H7 (cell line): ENCODE measurements around the gene SLC2A13. TPM values are rescaled to one million over a fixed set of nuclear protein-coding genes. Genes with fewer than 3 reads are reported as not detected.
"Not testable (repeated sequence)": the region's sequence is repeated elsewhere in the genome, so short reads cannot be mapped to it uniquely, and the experiment has no call there.

Experiments
- DNase-seq: peaks from one replicate; pipeline ENCODE4 v3.0.0; 2012
- H3K27me3 ChIP-seq: 2 replicates; pipeline ENCODE4 v1.6.0; 2011; ENCODE audit warnings: mild to moderate bottlenecking, low read length; ENCODE audit not compliant: control insufficient read depth, insufficient read depth
- H3K36me3 ChIP-seq: replicated peaks from 2 replicates; pipeline ENCODE4 v1.5.1; 2011; ENCODE audit warnings: low read length; ENCODE audit not compliant: control insufficient read depth, insufficient read depth
- H3K4me3 ChIP-seq: 2 replicates; pipeline ENCODE4 v1.5.1; 2011; ENCODE audit warnings: low read depth, mild to moderate bottlenecking, control low read depth, low read length, moderate library complexity; ENCODE audit not compliant: insufficient read depth
- total RNA-seq: library from RNA; depleted of rRNA; stranded (reverse); fragments of >200 nt; shearing (Covaris generic); gene quantifications from 2 replicates; pipeline ENCODE4 v1.2.3, GENCODE V29; 2014

SLC2A13 gene
- total RNA-seq, 1 experiment from 2014 or later: 13.8 TPM

DNA sequence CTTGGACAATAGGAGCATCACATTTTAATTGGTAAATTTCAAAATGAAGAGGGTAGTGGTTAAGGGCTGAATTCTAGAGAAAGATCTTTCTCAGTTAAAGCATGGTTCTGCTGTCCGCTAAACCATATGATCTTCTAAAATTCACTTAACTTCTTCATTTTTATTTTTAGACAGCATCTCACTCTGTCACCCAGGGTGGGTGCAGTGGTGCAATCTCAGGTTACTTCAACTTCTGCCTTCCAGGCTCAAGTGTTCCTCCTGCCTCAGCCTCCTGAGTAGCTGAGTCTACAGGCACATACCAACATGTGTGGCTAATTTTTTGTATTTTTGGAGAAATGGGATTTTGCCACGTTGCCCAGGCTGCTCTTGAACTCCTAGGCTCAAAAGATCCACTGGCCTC is 259.6 kb downstream of the SLC2A13 start:
- Histone ChIP-seq H3K4me3 (no peak overlapping the region), H3K27me3 (no peaks in the 10 kb centered on the region), H3K36me3 (no peaks in the 10 kb centered on the region)
- DNase-seq: no peak

GRCh38 chr12:39840422-39840821 is 265.5 kb downstream of the SLC2A13 start:
- Histone ChIP-seq H3K36me3 (no peaks in the 10 kb centered on the region), H3K27me3 (no peaks in the 10 kb centered on the region), H3K4me3 (no peak overlapping the region)
- no peak for DNase-seq

DNA sequence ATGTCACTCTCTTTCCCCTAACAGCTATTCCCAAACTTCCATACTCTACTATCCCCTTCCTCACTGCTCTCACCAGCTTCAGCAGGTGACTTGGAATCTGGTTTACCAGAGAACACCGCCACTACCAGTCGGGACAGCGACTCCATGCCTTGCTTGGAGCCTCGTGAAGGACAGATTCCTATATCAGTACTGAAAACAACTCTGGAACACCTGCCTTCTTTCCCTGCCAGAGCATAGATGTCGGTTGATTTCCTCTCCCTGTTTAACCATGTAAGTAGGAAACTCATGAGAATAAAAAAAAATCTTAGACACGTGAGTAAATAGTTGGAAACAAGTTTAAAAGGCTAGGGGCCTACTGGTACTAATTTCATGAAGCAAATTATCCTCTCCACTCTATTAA is 266.8 kb downstream of the SLC2A13 start:
- H3K27me3 ChIP-seq: no peaks in the 10 kb centered on the region
- H3K4me3 ChIP-seq: no peak overlapping the region
- no peak for DNase-seq
- H3K36me3 ChIP-seq: no peaks in the 10 kb centered on the region

GRCh38 chr12:39835517-39836489 is 270.1 kb downstream of the SLC2A13 start:
- no peaks in the 10 kb centered on the region for H3K27me3 ChIP-seq
- no peak overlapping the region for H3K4me3 ChIP-seq

DNA sequence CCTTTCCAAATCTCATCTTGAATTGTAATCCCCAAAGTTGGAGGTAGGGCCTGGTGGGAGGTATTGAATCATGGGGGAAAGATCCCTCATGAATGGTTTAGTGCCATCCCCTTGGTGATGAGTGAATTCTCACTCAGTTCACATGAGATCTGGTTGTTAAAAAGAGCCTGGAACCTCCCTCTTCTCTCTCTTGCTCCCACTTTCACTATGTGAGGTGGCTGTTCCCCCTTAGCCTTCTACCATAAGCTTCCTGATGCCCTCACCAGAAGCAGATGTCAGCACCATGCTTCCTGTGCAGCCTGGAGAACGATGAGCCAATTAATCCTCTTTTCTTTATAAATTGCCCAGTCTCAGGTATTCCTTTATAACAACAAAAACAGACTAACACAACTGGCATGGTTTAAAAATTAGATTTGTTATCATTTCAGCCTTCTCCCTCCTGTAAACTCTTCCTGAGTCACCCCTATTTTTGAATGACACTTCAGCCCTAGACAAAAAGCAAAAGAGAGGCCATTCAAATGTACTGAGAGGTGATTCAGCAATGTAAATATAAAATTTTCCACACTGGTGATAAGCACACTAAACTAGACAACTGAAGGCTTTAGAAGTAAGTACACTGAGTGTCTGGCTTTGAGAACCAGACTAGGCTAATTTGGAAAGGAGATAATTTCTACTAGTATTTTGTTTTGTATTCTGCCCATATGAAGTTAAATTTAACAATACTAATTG is 274.1 kb downstream of the SLC2A13 start:
- DNase-seq: no peak
- Histone ChIP-seq H3K4me3 (no peak overlapping the region), H3K27me3 (no peaks in the 10 kb centered on the region), H3K36me3 (no peaks in the 10 kb centered on the region)

More at GRCh38 chr12:39835517-39836489, 270.1 kb downstream of the SLC2A13 start:
- no peak for DNase-seq
- H3K36me3 ChIP-seq: no peaks in the 10 kb centered on the region

GRCh38 chr12:39830852-39831520 is 274.9 kb downstream of the SLC2A13 start:
- no peak for DNase-seq
- Histone ChIP-seq H3K36me3 (no peaks in the 10 kb centered on the region), H3K4me3 (no peak overlapping the region), H3K27me3 (no peaks in the 10 kb centered on the region)

GRCh38 chr12:39830171-39830570 is 275.7 kb downstream of the SLC2A13 start:
- DNase-seq: no peak
- Histone ChIP-seq H3K27me3 (no peaks in the 10 kb centered on the region), H3K36me3 (no peaks in the 10 kb centered on the region), H3K4me3 (no peak overlapping the region)

GRCh38 chr12:39824505-39825212 is 281.2 kb downstream of the SLC2A13 start:
- Histone ChIP-seq H3K27me3 (no peaks in the 10 kb centered on the region), H3K36me3 (no peaks in the 10 kb centered on the region), H3K4me3 (no peak overlapping the region)
- DNase-seq: no peak

DNA sequence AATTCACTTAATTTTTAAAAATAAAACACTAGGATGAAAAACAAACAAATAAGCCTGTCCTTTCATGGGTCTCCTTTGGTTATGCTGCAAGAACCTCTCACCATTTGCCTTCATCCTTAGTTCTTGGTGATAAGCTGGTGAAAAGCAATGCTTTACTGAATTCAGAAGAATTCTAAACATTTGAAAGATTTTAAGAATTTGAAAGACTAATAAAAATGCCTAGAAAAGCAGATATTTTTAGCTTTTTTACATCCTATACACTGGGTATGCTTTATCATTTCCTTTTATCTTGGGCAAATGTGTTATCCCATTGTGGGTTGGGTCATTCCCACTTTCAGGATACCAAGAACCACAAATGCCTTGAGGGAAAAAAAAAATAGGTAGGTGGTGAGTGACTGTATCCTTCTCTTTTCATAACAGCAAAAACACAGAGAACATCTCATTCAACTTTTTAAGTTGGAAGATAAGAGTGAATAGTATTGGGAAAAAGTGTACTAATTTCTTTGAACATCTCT is 289.2 kb downstream of the SLC2A13 start:
- no peaks in the 10 kb centered on the region for H3K27me3 ChIP-seq
- no peaks in the 10 kb centered on the region for H3K36me3 ChIP-seq
- DNase-seq: no peak
- no peak overlapping the region for H3K4me3 ChIP-seq

- Histone ChIP-seq H3K4me3 (no peak overlapping the region), H3K36me3 (no peaks in the 10 kb centered on the region), H3K27me3 (no peaks in the 10 kb centered on the region)
- no peak for DNase-seq
Measured at GRCh38 chr12:39815746-39816145, 290.1 kb downstream of the SLC2A13 start.

- H3K36me3 ChIP-seq: no peaks in the 10 kb centered on the region
- no peaks in the 10 kb centered on the region for H3K27me3 ChIP-seq
- DNase-seq: no peak
- H3K4me3 ChIP-seq: no peak overlapping the region
Measured at GRCh38 chr12:39814626-39815025, 291.3 kb downstream of the SLC2A13 start.

GRCh38 chr12:39813776-39814175 is 292.1 kb downstream of the SLC2A13 start:
- no peak for DNase-seq
- H3K4me3 ChIP-seq: no peak overlapping the region
- no peaks in the 10 kb centered on the region for H3K27me3 ChIP-seq
- no peaks in the 10 kb centered on the region for H3K36me3 ChIP-seq

DNA sequence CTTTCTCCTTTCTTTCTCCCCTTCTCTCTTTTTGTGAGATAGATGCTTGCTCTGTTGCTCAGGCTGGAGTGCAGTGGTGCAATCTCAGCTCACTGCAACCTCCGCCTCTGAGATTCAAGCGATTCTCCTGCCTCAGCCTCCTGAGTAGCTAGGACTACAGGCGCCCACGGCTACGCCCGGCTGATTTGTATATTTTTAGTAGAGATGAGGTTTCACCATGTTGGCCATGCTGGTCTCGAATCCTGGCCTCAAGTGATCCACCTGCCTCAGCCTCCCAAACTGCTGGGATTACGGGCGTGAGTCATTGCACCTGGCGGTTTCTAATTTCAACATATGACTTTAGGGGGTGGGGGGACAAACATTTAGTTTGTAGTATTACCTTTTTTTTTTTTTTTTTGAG is 293.4 kb downstream of the SLC2A13 start:
- DNase-seq, H3K36me3 ChIP-seq, H3K27me3 ChIP-seq, H3K4me3 ChIP-seq: not testable (repeated sequence)

DNA sequence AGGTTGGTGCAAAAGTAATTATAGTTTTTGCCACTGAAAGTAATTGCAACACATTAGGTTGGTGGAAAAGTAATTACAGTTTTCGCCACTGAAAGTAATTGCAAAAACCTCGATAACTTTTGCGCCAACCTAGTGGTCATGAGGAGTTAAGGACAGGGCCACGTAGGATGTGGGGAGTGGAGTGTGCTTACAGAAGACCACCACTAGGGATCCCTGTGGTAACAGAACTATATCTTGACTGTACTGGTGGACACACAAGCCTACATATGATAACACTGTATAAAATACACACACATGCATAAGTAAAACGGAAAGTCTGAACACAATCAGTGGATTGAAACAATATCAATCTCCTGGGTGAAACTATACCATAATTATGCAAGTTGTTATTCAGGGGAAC is 298.8 kb downstream of the SLC2A13 start:
- Histone ChIP-seq H3K4me3 (no peak overlapping the region), H3K27me3 (no peaks in the 10 kb centered on the region), H3K36me3 (no peaks in the 10 kb centered on the region)
- DNase-seq: peak; percentile 44
